22Rv1 (cell line): ENCODE data around the gene COMMD9.
A peak's percentile ranks its signal among the peaks of the same experiment; 100 is the strongest.

Experiments
- H3K27ac ChIP-seq: fragments of 450-650 bp; 2 replicates; pipeline ENCODE4 v1.5.1; 2017
- ZFX ChIP-seq: fragments of 450-650 bp; IDR thresholded peaks from 2 replicates; pipeline ENCODE4 v1.6.1; 2017; ENCODE audit warnings: antibody characterized with exemption, borderline replicate concordance
- TF ChIP-seq, protein P1 (sequence below): fragments of 450-650 bp; IDR thresholded peaks from 2 replicates; pipeline ENCODE4 v1.5.1; 2017; ENCODE audit warnings: mild to moderate bottlenecking

COMMD9 gene

DNA sequence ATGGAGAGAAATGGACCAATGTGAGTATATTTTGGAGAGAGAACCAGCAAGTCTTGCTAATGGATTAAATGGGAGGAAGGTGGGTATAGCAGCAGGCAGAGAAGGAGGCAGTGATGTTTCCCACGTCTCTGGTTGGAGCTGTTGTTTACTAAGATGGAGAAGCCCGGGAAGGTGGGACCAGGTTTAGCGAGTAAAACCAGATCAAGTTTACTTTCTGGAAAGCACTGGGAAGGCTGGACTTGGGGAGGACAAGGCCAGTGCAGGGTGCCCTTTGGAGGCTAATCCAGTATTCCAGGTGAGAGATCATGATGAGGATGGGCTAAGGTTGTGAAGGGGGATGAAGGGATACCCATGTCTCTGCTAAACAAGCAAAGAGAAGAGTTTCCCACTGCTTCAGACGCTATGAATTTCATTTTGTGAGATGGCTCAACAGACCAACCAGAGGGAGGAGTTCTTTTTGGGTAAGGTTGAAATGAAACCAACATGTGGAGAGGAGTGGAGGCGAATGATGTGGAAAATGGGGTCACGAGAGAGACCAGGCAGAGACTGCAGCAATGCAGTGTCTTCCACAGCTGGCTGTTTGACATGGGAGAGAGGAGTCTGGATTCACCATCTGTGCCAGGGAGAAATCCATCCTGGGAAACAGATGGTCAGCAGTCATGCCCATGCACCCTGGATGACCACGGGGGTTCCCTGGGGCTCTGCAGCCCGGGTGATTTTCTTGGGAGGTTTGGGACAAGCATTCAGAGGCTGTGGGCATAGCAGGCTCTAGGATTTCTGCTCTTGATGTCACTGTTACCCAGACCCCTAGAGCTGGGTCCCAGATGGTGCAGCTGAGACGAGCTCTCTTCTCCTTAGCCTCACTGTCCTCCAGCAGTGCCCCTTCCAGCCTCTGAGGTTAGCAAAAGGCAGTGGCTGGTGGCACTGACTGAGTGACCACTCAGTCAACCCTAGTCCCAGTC is 24.9 kb downstream of the COMMD9 start:
- H3K27ac ChIP-seq, result no peak overlapping the region
- TF ChIP-seq, protein P1, sequence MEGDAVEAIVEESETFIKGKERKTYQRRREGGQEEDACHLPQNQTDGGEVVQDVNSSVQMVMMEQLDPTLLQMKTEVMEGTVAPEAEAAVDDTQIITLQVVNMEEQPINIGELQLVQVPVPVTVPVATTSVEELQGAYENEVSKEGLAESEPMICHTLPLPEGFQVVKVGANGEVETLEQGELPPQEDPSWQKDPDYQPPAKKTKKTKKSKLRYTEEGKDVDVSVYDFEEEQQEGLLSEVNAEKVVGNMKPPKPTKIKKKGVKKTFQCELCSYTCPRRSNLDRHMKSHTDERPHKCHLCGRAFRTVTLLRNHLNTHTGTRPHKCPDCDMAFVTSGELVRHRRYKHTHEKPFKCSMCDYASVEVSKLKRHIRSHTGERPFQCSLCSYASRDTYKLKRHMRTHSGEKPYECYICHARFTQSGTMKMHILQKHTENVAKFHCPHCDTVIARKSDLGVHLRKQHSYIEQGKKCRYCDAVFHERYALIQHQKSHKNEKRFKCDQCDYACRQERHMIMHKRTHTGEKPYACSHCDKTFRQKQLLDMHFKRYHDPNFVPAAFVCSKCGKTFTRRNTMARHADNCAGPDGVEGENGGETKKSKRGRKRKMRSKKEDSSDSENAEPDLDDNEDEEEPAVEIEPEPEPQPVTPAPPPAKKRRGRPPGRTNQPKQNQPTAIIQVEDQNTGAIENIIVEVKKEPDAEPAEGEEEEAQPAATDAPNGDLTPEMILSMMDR, result no peak
- no peak for TF ChIP-seq ZFX

DNA sequence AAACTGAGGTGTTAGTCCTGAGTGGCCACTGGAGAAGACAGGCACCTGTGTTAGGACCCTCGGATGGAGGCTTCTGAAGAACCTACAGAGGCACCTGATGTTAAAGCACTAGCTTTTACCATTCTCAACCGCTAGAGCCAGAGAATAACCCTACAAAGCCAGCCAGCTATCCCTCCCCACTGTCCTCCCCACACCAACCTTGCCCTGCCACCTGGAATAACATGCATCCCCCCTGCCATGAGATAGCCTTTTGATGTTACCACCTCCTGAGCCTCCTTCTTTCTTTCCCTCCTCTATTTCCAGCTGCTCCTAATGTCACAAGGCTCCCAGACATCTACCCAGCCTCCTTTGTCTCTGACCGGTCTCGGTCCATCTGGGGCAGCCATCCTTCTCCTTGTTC is 28.1 kb downstream of the COMMD9 start:
- no peak overlapping the region for H3K27ac ChIP-seq
- TF ChIP-seq, protein P1, result no peak
- no peak for TF ChIP-seq ZFX

DNA sequence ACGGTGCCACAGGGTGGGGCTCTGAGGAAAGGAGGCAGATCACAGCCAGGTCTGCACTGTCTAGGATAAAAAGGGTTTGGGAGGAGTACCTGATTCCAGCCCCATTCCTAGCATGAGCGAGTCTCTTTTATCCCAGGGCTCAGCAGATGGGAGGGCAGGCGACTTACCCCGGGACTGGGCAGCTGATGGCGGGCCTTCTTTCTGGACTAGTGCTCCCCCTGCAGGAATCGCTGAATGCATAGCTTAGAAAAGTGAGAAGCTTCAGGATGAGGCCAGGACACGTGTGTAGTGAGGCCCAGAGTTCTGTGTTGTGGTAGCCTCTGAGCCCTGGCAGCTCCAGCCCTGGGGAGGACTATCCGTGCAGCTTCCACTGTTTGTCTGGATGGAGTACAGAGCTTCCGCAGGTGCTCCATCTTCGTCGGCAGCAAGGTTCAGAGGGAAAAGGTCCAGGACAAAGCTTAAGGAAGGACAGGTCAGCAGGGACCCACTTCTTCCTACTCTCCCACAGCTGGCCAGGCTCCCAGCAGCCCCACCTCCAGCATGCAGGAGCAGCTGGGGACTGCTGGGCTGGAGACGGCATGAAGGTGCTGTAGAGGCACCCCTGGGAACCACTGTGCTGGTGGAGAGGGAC is 30.4 kb downstream of the COMMD9 start:
- TF ChIP-seq ZFX, result no peak
- TF ChIP-seq, protein P1, result peak; percentile 78
- no peak overlapping the region for H3K27ac ChIP-seq

DNA sequence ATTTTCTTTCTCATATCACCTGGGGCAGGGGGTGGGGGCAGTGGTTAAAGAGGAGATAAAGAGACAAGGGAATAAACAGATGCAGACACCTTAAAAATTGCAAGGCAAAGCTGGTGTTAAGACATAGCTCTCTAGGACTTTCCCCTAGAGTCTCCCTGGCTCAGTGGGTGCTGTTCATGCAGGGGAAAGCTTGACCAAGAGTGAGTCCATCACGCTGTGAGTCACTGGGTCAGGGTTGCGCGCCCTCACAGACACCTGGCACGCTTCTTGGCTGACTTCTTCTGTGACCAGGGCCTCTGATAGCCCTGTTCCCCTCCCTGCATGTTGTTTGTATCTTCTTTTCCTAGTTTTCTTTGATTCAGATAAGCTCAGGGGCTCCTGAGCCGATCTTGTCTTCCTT is 31.9 kb downstream of the COMMD9 start:
- no peak overlapping the region for H3K27ac ChIP-seq
- TF ChIP-seq, protein P1, result no peak
- TF ChIP-seq ZFX, result no peak

DNA sequence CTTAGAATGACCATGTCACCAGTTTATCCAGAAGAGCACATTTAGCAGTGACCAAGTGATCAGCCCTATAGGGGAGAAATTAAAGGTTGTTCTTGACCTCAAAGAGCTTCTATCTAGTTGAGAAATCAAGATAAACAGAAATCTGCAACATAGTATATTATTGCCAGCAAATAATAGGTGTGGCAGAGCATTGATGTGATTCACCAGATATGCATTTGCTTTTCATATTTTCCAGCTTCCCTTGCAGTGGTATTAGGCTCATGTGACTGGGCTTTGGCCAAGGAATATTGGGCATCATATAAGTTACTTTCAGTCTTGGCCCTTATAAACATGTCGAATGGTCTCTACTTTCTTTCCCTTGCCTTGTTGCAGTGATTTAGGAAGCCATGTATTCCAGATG is 34.5 kb downstream of the COMMD9 start:
- H3K27ac ChIP-seq, result no peak overlapping the region
- TF ChIP-seq, protein P1, result no peak
- TF ChIP-seq ZFX, result no peak

DNA sequence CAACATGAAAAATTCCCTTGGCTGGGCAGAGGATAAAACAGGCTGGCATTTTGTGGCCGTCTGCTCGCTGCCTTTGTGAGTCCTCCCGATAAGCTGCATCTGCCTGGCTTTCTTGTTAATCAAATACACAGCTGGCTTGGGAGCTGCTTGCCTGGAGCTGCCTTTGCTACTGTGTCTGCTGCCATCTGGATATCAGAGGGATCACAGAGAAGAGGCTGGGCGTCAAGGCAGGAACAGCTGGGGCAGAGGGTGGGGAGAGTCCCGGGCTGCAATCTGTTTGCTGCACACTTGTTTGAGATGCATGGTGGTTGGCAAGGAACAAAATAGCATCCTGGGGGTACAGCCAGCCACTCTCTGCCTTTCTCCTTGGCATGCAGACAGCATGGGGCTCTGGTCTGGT is 36.0 kb downstream of the COMMD9 start:
- no peak overlapping the region for H3K27ac ChIP-seq
- TF ChIP-seq, protein P1, result no peak
- no peak for TF ChIP-seq ZFX

DNA sequence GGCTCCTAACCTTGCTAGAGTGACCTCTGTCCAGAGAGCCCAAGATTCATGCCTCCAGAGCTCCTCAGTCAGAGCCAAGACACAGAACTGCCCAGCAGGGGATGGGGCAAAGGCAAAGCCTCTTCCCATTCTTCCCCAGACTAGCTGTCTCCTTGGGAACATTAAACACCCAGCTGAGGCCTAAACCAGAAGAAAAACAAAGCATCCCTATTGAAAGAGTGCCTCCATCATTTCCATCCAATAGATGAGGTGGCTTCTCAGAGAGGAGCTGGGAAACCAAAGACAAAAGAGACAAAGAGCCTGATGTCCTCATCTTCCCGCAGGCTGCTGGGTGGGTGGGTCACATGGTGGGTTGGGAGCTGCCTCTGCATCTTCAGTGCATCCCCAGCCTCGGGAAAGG is 37.4 kb downstream of the COMMD9 start:
- no peak for TF ChIP-seq ZFX
- TF ChIP-seq, protein P1, result no peak
- no peak overlapping the region for H3K27ac ChIP-seq
